Measurements from ENCODE around the gene TPSG1. TPM values are rescaled to one million over a fixed set of nuclear protein-coding genes. Genes with fewer than 3 reads are reported as not detected.

Gene TPSG1
- polyA plus RNA-seq, 1 donor (not counting 4 experiments of a cell fraction or from before 2014, with no cell fraction given), result not detected

DNA sequence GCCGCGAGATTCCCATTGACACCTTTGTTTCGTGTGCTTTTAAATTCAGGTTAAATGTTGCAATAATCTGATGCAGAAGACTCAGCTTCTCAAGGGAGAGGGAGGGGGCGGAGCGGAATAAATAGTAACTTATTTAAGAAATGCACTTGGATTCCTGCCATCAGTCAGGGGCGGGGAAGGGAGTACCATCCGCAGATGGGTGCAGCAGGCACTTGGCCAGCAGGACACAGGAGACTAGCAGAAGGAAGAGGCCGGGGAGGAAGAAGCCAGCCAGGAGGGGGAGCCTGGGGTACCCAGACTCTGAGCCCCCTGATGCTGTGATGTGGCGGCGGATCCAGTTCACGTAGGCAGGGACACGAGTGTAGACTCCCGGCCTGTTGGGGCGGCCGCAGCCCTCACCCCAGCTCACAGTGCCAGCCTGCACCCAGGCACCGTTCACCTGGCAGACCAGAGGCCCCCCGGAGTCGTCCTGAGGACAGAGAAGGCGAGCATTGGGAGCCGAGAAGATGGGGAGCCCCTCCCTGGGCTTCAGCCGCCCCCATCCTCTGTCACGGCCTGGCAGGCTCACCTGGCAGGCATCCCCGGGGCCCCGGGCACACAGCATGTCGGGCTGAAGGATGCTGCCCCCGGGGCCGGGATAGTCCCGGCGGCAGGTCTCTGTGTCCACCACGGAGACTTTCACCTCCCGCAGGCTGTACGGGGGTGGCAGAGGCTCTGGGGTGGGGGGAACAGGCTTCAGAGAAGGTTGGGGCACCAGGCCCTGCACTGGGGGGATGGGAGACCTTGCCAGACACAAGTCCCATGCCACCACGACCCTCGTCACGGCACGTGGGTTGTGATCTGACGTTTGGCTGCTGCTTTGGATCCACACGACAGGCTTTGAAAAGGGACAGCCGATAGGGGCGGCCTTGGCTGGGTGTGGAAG is 3.2 kb downstream of the TPSG1 start:
- H3K27ac ChIP-seq (ENCODE audit: control insufficient read depth, insufficient read depth, low read length), result no peak overlapping the region
- H3K4me1 ChIP-seq (ENCODE audit: control insufficient read depth, extremely low read depth, insufficient read depth, low read length), result no peaks in the 10 kb centered on the region
- no peaks in the 10 kb centered on the region for H3K36me3 ChIP-seq (ENCODE audit: control insufficient read depth in 2 of 2, extremely low read depth in 1 of 2, insufficient read depth in 2 of 2, low read length in 2 of 2)
- FAIRE-seq (no peak), DNase-seq (ENCODE audit: low read depth, low spot score) (no peak)
- no peak for TF ChIP-seq CTCF (optimal IDR thresholded peaks at IDR 0.05 in 1 of 3, IDR thresholded peaks at IDR 0.05 in 1 of 3, conservative IDR thresholded peaks at IDR 0.05 in 1 of 3; ENCODE audit: extremely low read depth in 1 of 3, insufficient read depth in 2 of 3, low read length in 3 of 3)
- H3K9ac ChIP-seq (ENCODE audit: control insufficient read depth, extremely low read depth, insufficient read depth, low read length), result no peak overlapping the region
- H3K9me1 ChIP-seq (ENCODE audit: control insufficient read depth, extremely low read depth, insufficient read depth, low read length), result no peaks in the 10 kb centered on the region
- no peaks in the 10 kb centered on the region for H3K79me2 ChIP-seq (ENCODE audit: control insufficient read depth, insufficient read depth, low read length)
- no peak overlapping the region for H3K4me2 ChIP-seq (ENCODE audit: control insufficient read depth, extremely low read depth, insufficient read depth, low read depth, low read length)
- H2AFZ ChIP-seq (ENCODE audit: control insufficient read depth, low read length), result no peak overlapping the region
- no peaks in the 10 kb centered on the region for H4K20me1 ChIP-seq (ENCODE audit: control insufficient read depth, extremely low read depth, insufficient read depth, low read length)
- dilution Hi-C loops (cut with MboI; ENCODE audit: extremely low pct_ligation_motif_present, low sequenced_read_pairs), result no loop called here
- H3K4me3 ChIP-seq (ENCODE audit: control insufficient read depth in 2 of 3, extremely low read depth in 1 of 3, insufficient read depth in 2 of 3, low read depth in 1 of 3, low read length in 3 of 3), result no peak overlapping the region
- H3K27me3 ChIP-seq (ENCODE audit: control insufficient read depth, extremely low read depth, insufficient read depth, low read length), result peaks cover 5% of the 10 kb centered on the region
- H3K9me3 ChIP-seq (ENCODE audit: control insufficient read depth, low read depth, low read length), result no peaks in the 10 kb centered on the region

GRCh38 chr16:1220841-1221627 is 4.0 kb downstream of the TPSG1 start:
- Histone ChIP-seq H3K4me2 (ENCODE audit: control insufficient read depth, extremely low read depth, insufficient read depth, low read depth, low read length) (no peak overlapping the region), H3K4me3 (ENCODE audit: control insufficient read depth in 2 of 3, extremely low read depth in 1 of 3, insufficient read depth in 2 of 3, low read depth in 1 of 3, low read length in 3 of 3) (no peak overlapping the region), H3K4me1 (ENCODE audit: control insufficient read depth, extremely low read depth, insufficient read depth, low read length) (no peaks in the 10 kb centered on the region), H3K9ac (ENCODE audit: control insufficient read depth, extremely low read depth, insufficient read depth, low read length) (no peak overlapping the region), H3K27me3 (ENCODE audit: control insufficient read depth, extremely low read depth, insufficient read depth, low read length) (peaks cover 5% of the 10 kb centered on the region), H3K9me3 (ENCODE audit: control insufficient read depth, low read depth, low read length) (no peaks in the 10 kb centered on the region), H2AFZ (ENCODE audit: control insufficient read depth, low read length) (no peak overlapping the region), H3K79me2 (ENCODE audit: control insufficient read depth, insufficient read depth, low read length) (no peaks in the 10 kb centered on the region), H3K9me1 (ENCODE audit: control insufficient read depth, extremely low read depth, insufficient read depth, low read length) (no peaks in the 10 kb centered on the region), H4K20me1 (ENCODE audit: control insufficient read depth, extremely low read depth, insufficient read depth, low read length) (no peaks in the 10 kb centered on the region), H3K27ac (ENCODE audit: control insufficient read depth, insufficient read depth, low read length) (no peak overlapping the region), H3K36me3 (ENCODE audit: control insufficient read depth in 2 of 2, extremely low read depth in 1 of 2, insufficient read depth in 2 of 2, low read length in 2 of 2) (no peaks in the 10 kb centered on the region)
- DNase-seq (ENCODE audit: low read depth, low spot score) (no peak), FAIRE-seq (no peak)
- no peak for TF ChIP-seq CTCF (optimal IDR thresholded peaks at IDR 0.05 in 1 of 3, IDR thresholded peaks at IDR 0.05 in 1 of 3, conservative IDR thresholded peaks at IDR 0.05 in 1 of 3; ENCODE audit: extremely low read depth in 1 of 3, insufficient read depth in 2 of 3, low read length in 3 of 3)
- TF ChIP-seq EZH2 (IDR thresholded peaks at IDR 0.05; ENCODE audit: low read length), result no peak
- dilution Hi-C loops (cut with MboI; ENCODE audit: extremely low pct_ligation_motif_present, low sequenced_read_pairs), result no loop called here
